Measurements from ENCODE around the gene SYT14.

DNA sequence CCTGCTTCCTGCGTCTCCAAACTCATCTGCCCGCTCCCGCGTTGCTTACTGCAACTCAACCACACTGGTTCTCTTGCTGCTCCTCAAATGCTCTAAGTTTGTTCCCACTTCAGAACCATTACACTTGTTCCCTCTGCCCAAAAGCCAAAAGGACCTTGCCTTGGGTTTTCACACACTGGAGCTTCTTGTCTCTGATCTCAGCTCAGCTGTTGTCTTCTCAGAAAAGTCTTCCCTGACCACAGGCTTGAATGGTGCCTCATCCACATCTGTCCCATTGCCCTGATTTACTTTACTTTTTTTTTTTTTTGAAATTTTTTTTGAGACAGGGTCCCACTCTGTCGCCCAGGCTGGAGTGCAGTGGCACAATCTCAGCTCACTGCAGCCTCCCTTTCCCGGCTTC, 44.3 kb upstream of the SYT14 start:
- TF ChIP-seq, protein P1, sequence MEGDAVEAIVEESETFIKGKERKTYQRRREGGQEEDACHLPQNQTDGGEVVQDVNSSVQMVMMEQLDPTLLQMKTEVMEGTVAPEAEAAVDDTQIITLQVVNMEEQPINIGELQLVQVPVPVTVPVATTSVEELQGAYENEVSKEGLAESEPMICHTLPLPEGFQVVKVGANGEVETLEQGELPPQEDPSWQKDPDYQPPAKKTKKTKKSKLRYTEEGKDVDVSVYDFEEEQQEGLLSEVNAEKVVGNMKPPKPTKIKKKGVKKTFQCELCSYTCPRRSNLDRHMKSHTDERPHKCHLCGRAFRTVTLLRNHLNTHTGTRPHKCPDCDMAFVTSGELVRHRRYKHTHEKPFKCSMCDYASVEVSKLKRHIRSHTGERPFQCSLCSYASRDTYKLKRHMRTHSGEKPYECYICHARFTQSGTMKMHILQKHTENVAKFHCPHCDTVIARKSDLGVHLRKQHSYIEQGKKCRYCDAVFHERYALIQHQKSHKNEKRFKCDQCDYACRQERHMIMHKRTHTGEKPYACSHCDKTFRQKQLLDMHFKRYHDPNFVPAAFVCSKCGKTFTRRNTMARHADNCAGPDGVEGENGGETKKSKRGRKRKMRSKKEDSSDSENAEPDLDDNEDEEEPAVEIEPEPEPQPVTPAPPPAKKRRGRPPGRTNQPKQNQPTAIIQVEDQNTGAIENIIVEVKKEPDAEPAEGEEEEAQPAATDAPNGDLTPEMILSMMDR (IDR thresholded peaks at IDR 0.05), result no peak
- TF ChIP-seq EP300 (IDR thresholded peaks at IDR 0.05), result no peak
- no peak for TF ChIP-seq POLR2A (IDR thresholded peaks at IDR 0.05)

Data from tibial nerve (tissue), 4 donors.